Neural cell (in vitro differentiated cells): Measurements from ENCODE around the gene IL17A. TPM values are rescaled to one million over a fixed set of nuclear protein-coding genes. Genes with fewer than 3 reads are reported as not detected.

Experiments used
- H2AFZ ChIP-seq: fragments of 200-600, 300-800 bp; sonication (generic), shearing (Covaris generic); 2 replicates; pipeline ENCODE4 v1.6.0; 2014; ENCODE audit warnings: low read depth, mild to moderate bottlenecking, antibody characterized with exemption, low read length, moderate library complexity
- H3F3A ChIP-seq: fragments of 200-600 bp; shearing (Covaris generic); 2 replicates; pipeline ENCODE4 v1.6.1; 2016; ENCODE audit warnings: mild to moderate bottlenecking, moderate library complexity, mixed read lengths, antibody characterized with exemption, low read length; ENCODE audit not compliant: insufficient read depth, poor library complexity, severe bottlenecking
- H3K27ac ChIP-seq: fragments of 200-600, 300-800 bp; sonication (generic), shearing (Covaris generic); 2 replicates; pipeline ENCODE4 v1.5.1; 2014; ENCODE audit warnings: mild to moderate bottlenecking, low read length, moderate library complexity
- H3K27me3 ChIP-seq: fragments of 300-800, 200-600 bp; sonication (generic), shearing (Covaris generic); 2 replicates; pipeline ENCODE4 v1.6.0; 2014; ENCODE audit warnings: mild to moderate bottlenecking, low read depth, low read length, moderate library complexity; ENCODE audit not compliant: insufficient read depth
- H3K36me3 ChIP-seq: fragments of 300-800, 200-600 bp; sonication (generic), shearing (Covaris generic); 2 replicates; pipeline ENCODE4 v1.5.1; 2014; ENCODE audit warnings: mild to moderate bottlenecking, antibody characterized with exemption, low read length, moderate library complexity; ENCODE audit not compliant: insufficient read depth
- H3K4me2 ChIP-seq: fragments of 300-800, 200-600 bp; sonication (generic), shearing (Covaris generic); 2 replicates; pipeline ENCODE4 v1.6.0; 2014; ENCODE audit warnings: mild to moderate bottlenecking, low read length
- H3K4me3 ChIP-seq: fragments of 300-800, 200-600 bp; sonication (generic), shearing (Covaris generic); 2 replicates; pipeline ENCODE4 v1.5.1; 2014; ENCODE audit warnings: mild to moderate bottlenecking, low read length, moderate library complexity
- H3K79me2 ChIP-seq: fragments of 200-600 bp; shearing (Covaris generic); replicated peaks from 2 replicates; pipeline ENCODE4 v1.6.0; 2014; ENCODE audit warnings: mild to moderate bottlenecking, low read length, moderate library complexity; ENCODE audit not compliant: insufficient read depth
- H3K9ac ChIP-seq: fragments of 300-800, 200-600 bp; sonication (generic), shearing (Covaris generic); 2 replicates; pipeline ENCODE4 v1.6.1; 2016; ENCODE audit warnings: mild to moderate bottlenecking, low read length, mixed read lengths
- H3K9me2 ChIP-seq: fragments of 200-600 bp; shearing (Covaris generic); 2 replicates; pipeline ENCODE4 v1.6.1; 2016; ENCODE audit warnings: mild to moderate bottlenecking, low read length, mixed read lengths; ENCODE audit not compliant: insufficient read depth
- H3K9me3 ChIP-seq: fragments of 200-600, 300-800 bp; sonication (generic), shearing (Covaris generic); 2 replicates; pipeline ENCODE4 v1.6.1; 2016; ENCODE audit warnings: mild to moderate bottlenecking, mixed run types, low read length, moderate library complexity, mixed read lengths
- H4K20me1 ChIP-seq: fragments of 200-600 bp; shearing (Covaris generic); 2 replicates; pipeline ENCODE4 v1.6.1; 2016; ENCODE audit warnings: mild to moderate bottlenecking, mixed run types; ENCODE audit not compliant: insufficient read depth
- EP300 ChIP-seq: fragments of 450-650 bp; conservative IDR thresholded peaks from 2 replicates; pipeline ENCODE4 v1.6.1; 2014; ENCODE audit warnings: antibody characterized with exemption, mild to moderate bottlenecking, moderate library complexity; ENCODE audit not compliant: poor library complexity, severe bottlenecking
- EZH2 ChIP-seq: fragments of 200-600, 300-800 bp; shearing (Covaris generic), sonication (generic); IDR thresholded peaks from 2 replicates; pipeline ENCODE4 v1.6.1; 2014; ENCODE audit warnings: antibody characterized with exemption, low read length, borderline replicate concordance, mild to moderate bottlenecking; ENCODE audit not compliant: insufficient read depth, poor library complexity, severe bottlenecking
- MXI1 ChIP-seq: fragments of 450-650 bp; conservative IDR thresholded peaks from 2 replicates; pipeline ENCODE4 v1.6.1; 2014; ENCODE audit warnings: antibody characterized with exemption, mild to moderate bottlenecking; ENCODE audit not compliant: poor library complexity, severe bottlenecking
- POLR2AphosphoS5 ChIP-seq: IDR thresholded peaks from 2 replicates; pipeline ENCODE4 v1.6.1; 2012
- RAD21 ChIP-seq: fragments of 450-650 bp; conservative IDR thresholded peaks from 2 replicates; pipeline ENCODE4 v1.6.1; 2014; ENCODE audit warnings: antibody characterized with exemption, mild to moderate bottlenecking, moderate library complexity
- SMC3 ChIP-seq: fragments of 450-650 bp; conservative IDR thresholded peaks from 2 replicates; pipeline ENCODE4 v1.6.1; 2014; ENCODE audit warnings: antibody characterized with exemption, mild to moderate bottlenecking, moderate library complexity; ENCODE audit not compliant: poor library complexity
- TAF1 ChIP-seq: IDR thresholded peaks from 2 replicates; pipeline ENCODE4 v1.6.1; 2012; ENCODE audit warnings: low read depth
- polyA plus RNA-seq: library from polyadenylated mRNA; depleted of rRNA; stranded (reverse); fragments of >200 nt; gene quantifications from 2 replicates; pipeline ENCODE4 v1.2.3, GENCODE V29; 2014
- TF ChIP-seq, protein P1 (sequence below): IDR thresholded peaks from 2 replicates; pipeline ENCODE4 v1.6.1; 2012; ENCODE audit warnings: borderline replicate concordance
- TF ChIP-seq, protein P2 (sequence below): fragments of 450-650 bp; IDR thresholded peaks from 2 replicates; pipeline ENCODE4 v1.5.1; 2014; ENCODE audit warnings: antibody characterized with exemption, mild to moderate bottlenecking, moderate library complexity; ENCODE audit not compliant: poor library complexity, severe bottlenecking

The IL17A gene
- polyA plus RNA-seq, 1 donor from 2014 or later = not detected

DNA sequence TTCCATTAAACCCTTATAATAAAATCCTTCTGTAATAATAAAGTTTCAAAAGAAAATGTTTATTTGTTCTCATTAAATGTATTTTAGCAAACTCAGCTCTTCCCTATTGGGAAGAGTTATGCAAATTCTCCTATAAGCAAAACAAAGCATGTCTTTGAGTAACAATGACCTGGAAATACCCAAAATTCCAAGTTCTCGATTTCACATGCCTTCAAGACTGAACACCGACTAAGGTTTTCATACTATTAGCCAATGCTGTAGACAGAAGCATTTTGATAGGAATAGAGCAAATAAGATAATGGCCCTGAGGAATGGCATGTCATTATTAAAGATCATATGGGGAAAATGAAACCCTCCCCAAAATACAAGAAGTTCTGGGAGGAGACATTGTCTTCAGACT lies 3.8 kb downstream of the IL17A start:
- Histone ChIP-seq H2AFZ (no peak overlapping the region), H3K4me2 (no peak overlapping the region), H3K79me2 (no peaks in the 10 kb centered on the region), H3K27ac (no peak overlapping the region), H3K27me3 (no peaks in the 10 kb centered on the region), H3K36me3 (no peaks in the 10 kb centered on the region), H3K9ac (no peak overlapping the region), H4K20me1 (no peaks in the 10 kb centered on the region), H3K4me3 (no peak overlapping the region), H3K9me3 (no peaks in the 10 kb centered on the region), H3K9me2 (no peaks in the 10 kb centered on the region), H3F3A (no peaks in the 10 kb centered on the region)
- no peak for TF ChIP-seq SMC3
- no peak for TF ChIP-seq RAD21
- no peak for TF ChIP-seq TAF1
- no peak for TF ChIP-seq EP300
- no peak for TF ChIP-seq POLR2AphosphoS5
- TF ChIP-seq, protein P1, sequence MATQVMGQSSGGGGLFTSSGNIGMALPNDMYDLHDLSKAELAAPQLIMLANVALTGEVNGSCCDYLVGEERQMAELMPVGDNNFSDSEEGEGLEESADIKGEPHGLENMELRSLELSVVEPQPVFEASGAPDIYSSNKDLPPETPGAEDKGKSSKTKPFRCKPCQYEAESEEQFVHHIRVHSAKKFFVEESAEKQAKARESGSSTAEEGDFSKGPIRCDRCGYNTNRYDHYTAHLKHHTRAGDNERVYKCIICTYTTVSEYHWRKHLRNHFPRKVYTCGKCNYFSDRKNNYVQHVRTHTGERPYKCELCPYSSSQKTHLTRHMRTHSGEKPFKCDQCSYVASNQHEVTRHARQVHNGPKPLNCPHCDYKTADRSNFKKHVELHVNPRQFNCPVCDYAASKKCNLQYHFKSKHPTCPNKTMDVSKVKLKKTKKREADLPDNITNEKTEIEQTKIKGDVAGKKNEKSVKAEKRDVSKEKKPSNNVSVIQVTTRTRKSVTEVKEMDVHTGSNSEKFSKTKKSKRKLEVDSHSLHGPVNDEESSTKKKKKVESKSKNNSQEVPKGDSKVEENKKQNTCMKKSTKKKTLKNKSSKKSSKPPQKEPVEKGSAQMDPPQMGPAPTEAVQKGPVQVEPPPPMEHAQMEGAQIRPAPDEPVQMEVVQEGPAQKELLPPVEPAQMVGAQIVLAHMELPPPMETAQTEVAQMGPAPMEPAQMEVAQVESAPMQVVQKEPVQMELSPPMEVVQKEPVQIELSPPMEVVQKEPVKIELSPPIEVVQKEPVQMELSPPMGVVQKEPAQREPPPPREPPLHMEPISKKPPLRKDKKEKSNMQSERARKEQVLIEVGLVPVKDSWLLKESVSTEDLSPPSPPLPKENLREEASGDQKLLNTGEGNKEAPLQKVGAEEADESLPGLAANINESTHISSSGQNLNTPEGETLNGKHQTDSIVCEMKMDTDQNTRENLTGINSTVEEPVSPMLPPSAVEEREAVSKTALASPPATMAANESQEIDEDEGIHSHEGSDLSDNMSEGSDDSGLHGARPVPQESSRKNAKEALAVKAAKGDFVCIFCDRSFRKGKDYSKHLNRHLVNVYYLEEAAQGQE = no peak
- no peak for TF ChIP-seq MXI1

DNA sequence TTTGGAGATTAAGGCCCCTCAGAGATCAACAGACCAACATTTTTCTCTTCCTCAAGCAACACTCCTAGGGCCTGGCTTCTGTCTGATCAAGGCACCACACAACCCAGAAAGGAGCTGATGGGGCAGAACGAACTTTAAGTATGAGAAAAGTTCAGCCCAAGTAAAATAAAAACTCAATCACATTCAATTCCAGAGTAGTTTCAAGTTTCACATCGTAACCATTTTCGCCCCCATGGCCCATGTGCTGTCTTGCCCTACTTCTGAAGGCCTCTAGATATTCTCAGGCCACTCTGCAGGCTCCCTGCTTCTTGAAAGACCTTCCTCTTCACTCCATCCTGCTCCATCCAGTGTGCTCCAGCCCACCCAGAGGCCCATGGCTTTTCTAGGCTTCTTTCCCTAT lies 4.2 kb downstream of the IL17A start:
- Histone ChIP-seq H3K9me3 (no peaks in the 10 kb centered on the region), H3K27ac (no peak overlapping the region), H3K4me2 (no peak overlapping the region), H3K9ac (no peak overlapping the region), H3K4me3 (no peak overlapping the region), H3K36me3 (no peaks in the 10 kb centered on the region), H3K9me2 (no peaks in the 10 kb centered on the region), H3K27me3 (no peaks in the 10 kb centered on the region), H2AFZ (no peak overlapping the region), H3F3A (no peaks in the 10 kb centered on the region), H4K20me1 (no peaks in the 10 kb centered on the region), H3K79me2 (no peaks in the 10 kb centered on the region)
- TF ChIP-seq MXI1 (no peak), EP300 (no peak), EZH2 (no peak), TAF1 (no peak), SMC3 (no peak), POLR2AphosphoS5 (no peak), RAD21 (no peak)
- TF ChIP-seq, protein P2, sequence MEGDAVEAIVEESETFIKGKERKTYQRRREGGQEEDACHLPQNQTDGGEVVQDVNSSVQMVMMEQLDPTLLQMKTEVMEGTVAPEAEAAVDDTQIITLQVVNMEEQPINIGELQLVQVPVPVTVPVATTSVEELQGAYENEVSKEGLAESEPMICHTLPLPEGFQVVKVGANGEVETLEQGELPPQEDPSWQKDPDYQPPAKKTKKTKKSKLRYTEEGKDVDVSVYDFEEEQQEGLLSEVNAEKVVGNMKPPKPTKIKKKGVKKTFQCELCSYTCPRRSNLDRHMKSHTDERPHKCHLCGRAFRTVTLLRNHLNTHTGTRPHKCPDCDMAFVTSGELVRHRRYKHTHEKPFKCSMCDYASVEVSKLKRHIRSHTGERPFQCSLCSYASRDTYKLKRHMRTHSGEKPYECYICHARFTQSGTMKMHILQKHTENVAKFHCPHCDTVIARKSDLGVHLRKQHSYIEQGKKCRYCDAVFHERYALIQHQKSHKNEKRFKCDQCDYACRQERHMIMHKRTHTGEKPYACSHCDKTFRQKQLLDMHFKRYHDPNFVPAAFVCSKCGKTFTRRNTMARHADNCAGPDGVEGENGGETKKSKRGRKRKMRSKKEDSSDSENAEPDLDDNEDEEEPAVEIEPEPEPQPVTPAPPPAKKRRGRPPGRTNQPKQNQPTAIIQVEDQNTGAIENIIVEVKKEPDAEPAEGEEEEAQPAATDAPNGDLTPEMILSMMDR = no peak
- TF ChIP-seq, protein P1 = no peak
